HG03520 (cell line): ENCODE results near the gene CLEC5A.
"Not testable (repeated sequence)": the region's sequence is repeated elsewhere in the genome, so short reads cannot be mapped to it uniquely, and the experiment has no call there.

Experiments used
- ATAC-seq: cut with Tn5 transposase; IDR thresholded peaks from one replicate; pipeline ENCODE4 v1.9.1; 2021; ENCODE audit warnings: mild to moderate bottlenecking, moderate library complexity; ENCODE audit not compliant: unreplicated experiment

CLEC5A gene

GRCh38 chr7:141946796-141947195, at the start of gene CLEC5A:
CLEC5A (minus strand) TSS chr7:141946974; CDS start chr7:141946292, 682 bp downstream.
- no peak for ATAC-seq

DNA sequence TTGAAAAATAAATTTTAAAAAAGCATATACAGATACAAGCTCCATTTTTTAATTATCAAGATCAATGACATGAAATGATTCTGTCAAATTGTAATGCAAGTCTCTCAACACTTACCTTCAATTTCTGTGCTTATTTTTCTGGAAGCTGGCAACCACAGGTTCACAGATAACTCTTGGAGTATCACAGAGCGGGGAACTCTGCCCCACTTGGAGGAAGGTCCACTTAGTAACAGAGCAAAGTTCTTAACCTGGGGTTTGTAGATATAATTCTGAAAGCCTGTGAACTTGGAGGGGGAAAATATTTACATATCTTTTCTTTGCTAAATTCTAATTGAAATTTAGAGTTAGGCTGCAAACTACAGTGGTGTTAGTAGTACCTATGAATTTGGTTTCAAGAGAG, 46.6 kb upstream of the CLEC5A start:
- ATAC-seq: no peak

DNA sequence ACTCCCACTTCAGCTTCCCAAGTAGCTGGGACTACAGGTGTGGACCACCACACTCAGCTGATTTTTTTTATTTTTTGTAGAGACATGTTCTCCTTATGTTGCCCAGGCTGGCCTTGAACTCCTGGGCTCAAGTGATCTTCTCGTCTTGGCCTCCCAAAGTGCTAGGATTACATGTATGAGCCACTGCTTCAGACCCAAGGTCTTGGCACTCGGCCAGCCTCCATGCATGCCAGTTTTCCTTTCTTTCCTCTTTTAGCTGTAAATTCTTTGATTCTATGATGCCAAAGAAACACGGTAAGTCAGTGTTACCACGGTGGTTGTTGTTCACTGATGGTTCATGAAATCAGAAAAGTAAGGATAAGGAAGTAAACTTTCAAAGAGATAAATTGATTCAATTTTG, 45.9 kb upstream of the CLEC5A start:
- no peak for ATAC-seq

GRCh38 chr7:141992156-141992555, 45.4 kb upstream of the CLEC5A start:
- no peak for ATAC-seq

DNA sequence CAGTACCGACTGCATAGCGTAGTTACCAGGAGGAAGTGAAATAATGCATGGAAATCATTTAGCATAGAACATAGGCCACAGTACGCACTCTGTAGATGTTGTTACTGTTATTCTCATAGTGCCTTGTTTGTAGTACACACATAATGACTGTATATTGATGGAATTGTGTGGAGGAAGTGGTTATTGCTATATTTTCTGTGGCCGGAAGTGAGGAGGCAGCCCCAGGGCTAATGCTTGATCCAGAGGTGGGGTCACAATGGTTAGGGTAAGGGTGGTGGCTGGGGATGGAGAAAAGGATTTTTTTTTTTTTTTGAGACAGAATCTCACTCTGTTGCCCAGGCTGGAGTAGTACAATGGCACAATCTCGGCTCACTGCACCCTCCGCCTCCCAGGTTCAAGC, 44.4 kb upstream of the CLEC5A start:
- no peak for ATAC-seq

- no peak for ATAC-seq
Measured at GRCh38 chr7:141990011-141990725, 43.4 kb upstream of the CLEC5A start.

DNA sequence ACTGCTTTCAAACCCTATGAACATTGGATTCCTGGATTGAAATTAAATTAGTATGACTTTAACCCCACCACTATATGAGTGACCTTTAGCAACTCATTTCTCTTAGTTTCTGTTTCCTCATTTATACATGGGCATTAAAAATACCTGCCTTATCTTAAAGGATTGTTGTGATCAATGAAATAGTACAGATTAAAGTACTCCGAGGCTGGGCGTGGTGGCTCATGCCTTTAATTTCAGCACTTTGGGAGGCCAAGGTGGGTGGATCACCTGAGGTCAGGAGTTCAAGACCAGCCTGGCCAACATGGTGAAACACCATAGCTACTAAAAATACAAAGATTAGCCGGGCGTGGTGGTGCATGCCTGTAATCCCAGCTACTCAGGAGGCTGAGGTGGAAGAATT, 41.0 kb upstream of the CLEC5A start:
- not testable (repeated sequence) for ATAC-seq

DNA sequence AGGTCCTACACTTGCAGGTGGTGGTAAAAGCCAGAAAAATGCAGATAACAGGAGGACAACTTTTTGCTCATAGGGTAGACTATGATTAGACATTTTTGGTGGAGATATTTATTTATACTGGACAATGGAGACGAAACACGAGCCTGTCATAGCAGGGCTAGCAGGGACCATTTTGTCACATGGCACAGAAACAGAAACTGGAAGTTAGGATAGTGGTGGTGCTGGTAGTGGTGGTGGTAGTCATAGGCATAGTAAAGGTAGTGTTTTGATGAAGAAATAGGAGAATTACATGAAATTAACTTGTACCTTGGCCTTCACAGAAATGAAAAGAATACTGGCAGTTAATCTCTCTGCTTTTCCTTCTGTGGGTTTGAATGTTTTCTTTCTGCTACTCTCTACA, 40.1 kb upstream of the CLEC5A start:
- no peak for ATAC-seq

GRCh38 chr7:141985926-141986325, 39.2 kb upstream of the CLEC5A start:
- not testable (repeated sequence) for ATAC-seq

DNA sequence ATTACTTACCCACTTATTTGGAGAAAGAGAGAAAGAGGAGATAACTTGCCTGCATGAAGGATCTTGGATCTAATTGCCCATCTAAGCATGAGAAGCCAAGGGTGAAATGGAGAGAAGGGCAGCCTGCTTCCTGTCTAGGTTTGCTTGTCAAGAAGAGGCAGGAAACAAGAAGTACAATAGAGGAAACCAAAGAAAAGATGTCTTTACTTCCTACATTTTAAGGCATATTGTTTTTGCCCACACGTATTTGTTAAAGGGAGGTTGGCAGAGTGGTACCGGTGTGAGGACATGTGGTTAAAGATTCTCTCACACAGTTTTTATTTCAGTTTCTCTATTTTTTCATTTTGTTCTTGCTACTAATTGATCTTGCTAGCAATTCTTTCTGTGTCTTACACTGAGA, 32.8 kb upstream of the CLEC5A start:
- no peak for ATAC-seq

DNA sequence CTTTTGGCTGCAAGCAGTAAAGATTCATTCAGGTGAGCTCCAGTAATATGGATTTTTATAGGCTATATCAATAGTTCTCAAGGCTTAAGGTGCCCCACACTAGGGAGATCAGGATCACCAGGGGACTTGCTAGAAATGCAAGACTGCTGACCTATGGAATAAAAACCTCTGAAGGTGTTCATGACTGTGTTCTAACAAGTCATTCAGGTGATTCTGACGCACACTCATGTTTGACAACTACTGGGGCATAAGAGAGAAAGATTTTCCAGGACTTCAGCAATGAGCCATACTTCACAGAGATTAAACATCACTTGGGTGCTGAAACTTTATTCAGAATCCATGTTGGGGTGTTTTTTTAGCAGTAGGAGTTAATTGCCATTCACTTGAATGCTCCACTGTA, 31.6 kb upstream of the CLEC5A start:
- no peak for ATAC-seq

GRCh38 chr7:141976524-141977245, 29.9 kb upstream of the CLEC5A start:
- ATAC-seq: no peak

- ATAC-seq: peak; percentile 79
Measured at GRCh38 chr7:141975806-141976523, 29.2 kb upstream of the CLEC5A start.

GRCh38 chr7:141974831-141975230, 28.1 kb upstream of the CLEC5A start:
- no peak for ATAC-seq

GRCh38 chr7:141973673-141974072, 26.9 kb upstream of the CLEC5A start, which contains the start of gene TAS2R38:
TAS2R38 (minus strand) TSS chr7:141973773; CDS start chr7:141973689, 84 bp downstream.
- no peak for ATAC-seq

DNA sequence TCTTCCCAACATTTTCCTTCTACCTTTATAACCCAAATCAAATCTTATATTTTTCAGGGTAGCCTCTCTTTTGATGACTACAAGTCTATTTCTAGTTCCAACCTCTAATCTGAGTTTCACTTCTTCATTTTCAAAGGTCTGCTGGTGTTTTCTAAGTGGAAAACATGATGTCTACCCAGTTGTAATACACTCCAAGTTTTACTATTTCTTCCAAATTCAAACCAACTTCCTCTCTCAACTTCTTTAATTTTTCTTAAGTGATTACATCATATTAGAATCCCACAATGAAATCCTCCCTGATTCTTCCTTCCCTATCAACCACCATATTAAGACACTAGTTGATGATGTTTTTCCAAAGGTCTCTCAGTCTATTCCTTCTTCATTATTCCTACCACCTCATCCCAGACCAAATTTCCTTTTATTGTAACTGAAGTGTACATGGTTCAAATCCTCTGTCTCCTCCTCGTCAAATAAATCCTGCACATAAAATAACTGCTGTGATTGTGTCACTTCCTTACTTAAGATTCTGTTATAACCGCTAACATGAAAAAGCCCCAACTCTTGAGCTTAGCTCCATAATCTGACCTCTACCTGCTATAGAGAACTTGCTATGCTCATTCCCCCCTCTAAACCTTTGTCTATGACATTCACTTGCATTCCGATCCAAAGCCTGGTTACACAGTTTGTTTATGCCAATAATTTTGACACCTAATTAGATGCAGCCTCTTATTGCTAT, 14.1 kb upstream of the CLEC5A start:
- peak; percentile 89 for ATAC-seq

DNA sequence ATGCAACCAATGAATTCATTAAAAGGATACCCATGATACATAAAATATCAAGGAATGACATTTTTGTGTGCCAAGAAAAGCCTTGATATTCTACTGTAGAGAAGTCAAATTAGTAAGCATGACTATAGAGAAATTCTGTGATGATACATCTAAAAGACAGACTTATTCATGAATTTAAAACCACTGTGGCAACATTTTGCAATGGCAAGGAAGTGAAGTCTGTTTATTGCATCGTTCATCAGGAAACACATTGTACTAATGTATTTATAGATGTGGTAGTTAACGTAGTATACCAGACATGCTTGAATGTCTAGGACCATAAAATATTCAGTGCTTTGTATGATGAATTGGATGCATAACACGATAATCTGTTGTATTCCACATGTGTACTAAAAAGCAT, 9.3 kb upstream of the CLEC5A start:
- no peak for ATAC-seq

DNA sequence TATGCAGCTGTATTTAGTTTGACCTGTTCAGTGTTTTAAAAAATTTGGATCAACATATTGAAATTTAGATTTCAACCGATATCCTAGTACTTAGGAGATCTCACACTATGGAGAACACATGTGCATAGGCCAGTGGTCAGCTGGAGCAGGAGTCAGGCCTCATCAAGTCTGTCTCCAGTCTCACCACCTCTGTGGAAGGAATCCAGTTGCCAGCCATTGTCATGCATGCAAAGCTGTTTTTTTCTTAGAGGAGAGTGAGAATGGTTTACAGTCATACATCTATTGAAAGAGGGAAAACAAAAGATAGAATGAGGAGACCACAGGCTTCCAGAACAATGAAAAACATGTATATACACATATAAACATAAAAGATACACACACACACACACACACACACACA, 7.6 kb upstream of the CLEC5A start:
- ATAC-seq: no peak

DNA sequence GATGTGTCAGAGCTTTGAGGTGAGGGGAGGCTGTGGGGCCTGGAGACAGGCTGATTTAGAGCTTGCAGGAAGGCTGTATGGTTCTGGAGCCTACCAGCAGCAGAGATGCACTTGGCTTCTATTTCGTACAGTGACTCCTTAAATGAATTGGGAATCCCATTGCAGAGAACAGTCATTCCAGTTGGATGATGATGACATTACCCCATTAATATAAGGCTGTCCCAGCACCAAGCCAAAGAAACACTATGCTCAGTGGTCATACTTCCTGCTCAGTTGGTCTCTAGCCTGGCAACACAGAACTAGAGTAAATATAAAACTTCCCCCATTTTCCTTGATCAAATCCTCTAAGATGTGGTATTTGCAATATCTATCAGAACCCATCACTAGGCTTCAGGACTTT, 5.7 kb upstream of the CLEC5A start:
- ATAC-seq: no peak

- no peak for ATAC-seq
Measured at GRCh38 chr7:141950806-141951205, 4.0 kb upstream of the CLEC5A start.

DNA sequence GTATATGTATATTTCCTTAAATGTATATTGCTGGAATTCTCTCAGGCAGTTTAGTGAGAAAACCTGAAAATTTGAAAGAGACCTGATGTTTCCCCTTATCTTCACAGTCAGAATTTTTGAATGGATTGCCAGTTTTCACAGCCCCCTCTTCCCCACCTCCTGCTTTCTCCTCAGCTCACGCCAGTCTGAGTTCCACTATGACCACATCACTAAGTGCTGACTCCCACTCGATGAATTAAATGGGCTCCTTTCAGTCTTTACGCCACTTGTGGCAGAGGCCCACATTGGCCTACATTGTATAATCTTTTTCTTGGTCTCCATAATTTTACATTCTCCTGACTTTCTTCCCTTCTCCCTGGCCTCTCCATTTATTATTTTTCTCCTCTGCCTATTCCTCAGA, 3.1 kb upstream of the CLEC5A start:
- no peak for ATAC-seq
